Measurements from ENCODE around the gene HLA-DQA1. TPM values are rescaled to one million over a fixed set of nuclear protein-coding genes. Genes with fewer than 3 reads are reported as not detected.

HLA-DQA1 gene
- total and polyA plus RNA-seq, 2 donors (not counting 1 experiment from before 2014, with no cell fraction given): 0.10 TPM; not detected in 1

DNA sequence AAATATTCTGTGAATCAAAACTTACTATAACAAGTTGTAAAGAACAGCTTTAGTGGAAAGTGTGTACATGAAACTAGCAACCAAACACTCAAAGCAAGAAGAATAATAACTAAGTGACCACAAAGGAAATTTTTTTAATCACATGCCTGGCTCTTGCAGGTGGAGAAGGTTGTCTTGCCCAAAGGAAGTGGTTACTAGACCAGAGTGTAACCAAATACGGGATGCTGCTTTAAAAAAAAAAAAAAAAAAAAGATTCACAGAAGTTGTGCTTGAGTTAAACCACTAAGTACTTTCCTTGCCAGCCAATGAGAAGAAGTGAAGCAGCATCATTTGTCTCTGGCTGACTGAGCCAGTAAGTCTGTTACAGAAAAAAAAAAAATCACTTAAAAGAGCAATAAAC lies 48.4 kb downstream of the HLA-DQA1 start:
- H4K20me1 ChIP-seq (ENCODE audit: control insufficient read depth, extremely low read depth, insufficient read depth, low read length): no peaks in the 10 kb centered on the region
- H3K4me3 ChIP-seq (replicated peaks in 1 of 4; ENCODE audit: control extremely low read depth in 1 of 4, insufficient read depth in 1 of 4, low read depth in 3 of 4, low read length in 4 of 4): no peak overlapping the region
- no peak overlapping the region for H2AFZ ChIP-seq (ENCODE audit: low read length)
- H3K4me2 ChIP-seq (ENCODE audit: extremely low read depth, insufficient read depth, low read length): no peak overlapping the region
- no peaks in the 10 kb centered on the region for H3K4me1 ChIP-seq (ENCODE audit: control insufficient read depth, extremely low read depth, insufficient read depth, low read length)
- no peaks in the 10 kb centered on the region for H3K27me3 ChIP-seq (ENCODE audit: control insufficient read depth, insufficient read depth, low read length)
- no peak for TF ChIP-seq EZH2 (IDR thresholded peaks at IDR 0.05; ENCODE audit: low read length, missing control alignments)
- TF ChIP-seq, protein P1, sequence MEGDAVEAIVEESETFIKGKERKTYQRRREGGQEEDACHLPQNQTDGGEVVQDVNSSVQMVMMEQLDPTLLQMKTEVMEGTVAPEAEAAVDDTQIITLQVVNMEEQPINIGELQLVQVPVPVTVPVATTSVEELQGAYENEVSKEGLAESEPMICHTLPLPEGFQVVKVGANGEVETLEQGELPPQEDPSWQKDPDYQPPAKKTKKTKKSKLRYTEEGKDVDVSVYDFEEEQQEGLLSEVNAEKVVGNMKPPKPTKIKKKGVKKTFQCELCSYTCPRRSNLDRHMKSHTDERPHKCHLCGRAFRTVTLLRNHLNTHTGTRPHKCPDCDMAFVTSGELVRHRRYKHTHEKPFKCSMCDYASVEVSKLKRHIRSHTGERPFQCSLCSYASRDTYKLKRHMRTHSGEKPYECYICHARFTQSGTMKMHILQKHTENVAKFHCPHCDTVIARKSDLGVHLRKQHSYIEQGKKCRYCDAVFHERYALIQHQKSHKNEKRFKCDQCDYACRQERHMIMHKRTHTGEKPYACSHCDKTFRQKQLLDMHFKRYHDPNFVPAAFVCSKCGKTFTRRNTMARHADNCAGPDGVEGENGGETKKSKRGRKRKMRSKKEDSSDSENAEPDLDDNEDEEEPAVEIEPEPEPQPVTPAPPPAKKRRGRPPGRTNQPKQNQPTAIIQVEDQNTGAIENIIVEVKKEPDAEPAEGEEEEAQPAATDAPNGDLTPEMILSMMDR (conservative IDR thresholded peaks at IDR 0.05 in 1 of 2, IDR thresholded peaks at IDR 0.05 in 1 of 2; ENCODE audit: low read depth in 1 of 2, low read length in 2 of 2): no peak
- H3K9me3 ChIP-seq (ENCODE audit: control insufficient read depth, insufficient read depth, low read depth, low read length): no peaks in the 10 kb centered on the region
- no peaks in the 10 kb centered on the region for H3K36me3 ChIP-seq (ENCODE audit: control insufficient read depth, insufficient read depth, low read length)
- H3K79me2 ChIP-seq (ENCODE audit: control insufficient read depth, insufficient read depth, low read length): no peaks in the 10 kb centered on the region
- peak in 1 of 2 donors; percentile 9 for DNase-seq (ENCODE audit: low read depth in 2 of 2)
- no peak overlapping the region for H3K27ac ChIP-seq (ENCODE audit: insufficient read depth, low read length)
- no peak overlapping the region for H3K9ac ChIP-seq (ENCODE audit: insufficient read depth, low read length)

DNA sequence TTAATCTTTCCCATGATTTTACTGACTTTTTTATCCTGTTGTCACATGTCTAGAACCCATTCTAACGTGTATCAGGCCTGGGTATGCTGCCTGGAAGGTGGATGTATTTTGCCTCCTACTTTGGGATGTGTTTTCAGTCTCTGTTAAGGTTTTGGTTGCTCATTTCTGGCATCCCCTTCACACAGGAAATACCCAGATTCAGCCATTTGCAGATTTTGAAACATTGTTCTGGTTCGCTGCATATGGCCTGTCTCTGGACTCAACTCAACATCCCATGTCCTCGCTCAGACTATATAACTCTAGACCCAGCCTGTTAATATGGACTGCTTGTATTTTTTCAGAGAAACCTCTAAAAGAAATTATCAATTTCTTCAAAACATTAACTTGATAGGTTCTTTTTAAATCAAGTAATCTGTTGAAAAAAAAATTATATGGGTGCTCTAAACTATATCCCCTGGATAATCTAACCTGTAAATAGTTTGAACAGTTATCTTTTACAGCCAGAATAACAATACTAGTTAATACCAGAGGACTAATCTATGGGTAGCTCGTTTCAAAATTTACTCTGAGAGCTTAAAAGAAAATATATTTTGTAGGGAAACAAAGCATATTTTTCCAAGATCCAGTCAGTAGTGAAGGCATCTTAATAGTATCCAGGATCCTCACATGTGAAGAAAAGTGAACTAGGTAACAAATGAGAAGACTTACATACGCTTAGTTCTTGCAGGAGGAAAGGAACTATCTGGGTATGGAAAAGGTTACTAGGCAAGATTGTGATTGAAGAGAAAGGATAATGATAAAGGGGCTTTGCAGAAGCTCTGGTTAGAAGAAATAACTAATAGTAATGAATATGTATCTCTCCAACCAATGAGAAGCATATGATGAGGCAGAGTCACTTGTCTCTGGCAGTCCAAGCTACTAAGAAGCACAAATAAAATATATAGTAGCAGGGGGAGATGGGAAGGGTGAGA lies 52.6 kb downstream of the HLA-DQA1 start:
- H3K9me3 ChIP-seq (ENCODE audit: control insufficient read depth, insufficient read depth, low read depth, low read length): no peaks in the 10 kb centered on the region
- no peaks in the 10 kb centered on the region for H3K79me2 ChIP-seq (ENCODE audit: control insufficient read depth, insufficient read depth, low read length)
- no peak for DNase-seq (ENCODE audit: low read depth in 2 of 2)
- no peaks in the 10 kb centered on the region for H3K27me3 ChIP-seq (ENCODE audit: control insufficient read depth, insufficient read depth, low read length)
- no peak overlapping the region for H3K4me3 ChIP-seq (replicated peaks in 1 of 4; ENCODE audit: control extremely low read depth in 1 of 4, insufficient read depth in 1 of 4, low read depth in 3 of 4, low read length in 4 of 4)
- no peak overlapping the region for H2AFZ ChIP-seq (ENCODE audit: low read length)
- TF ChIP-seq, protein P1 (conservative IDR thresholded peaks at IDR 0.05 in 1 of 2, IDR thresholded peaks at IDR 0.05 in 1 of 2; ENCODE audit: low read depth in 1 of 2, low read length in 2 of 2): no peak
- TF ChIP-seq EZH2 (IDR thresholded peaks at IDR 0.05; ENCODE audit: low read length, missing control alignments): no peak
- H3K4me1 ChIP-seq (ENCODE audit: control insufficient read depth, extremely low read depth, insufficient read depth, low read length): no peaks in the 10 kb centered on the region
- no peaks in the 10 kb centered on the region for H4K20me1 ChIP-seq (ENCODE audit: control insufficient read depth, extremely low read depth, insufficient read depth, low read length)
- no peak overlapping the region for H3K27ac ChIP-seq (ENCODE audit: insufficient read depth, low read length)
- no peak overlapping the region for H3K9ac ChIP-seq (ENCODE audit: insufficient read depth, low read length)
- H3K36me3 ChIP-seq (ENCODE audit: control insufficient read depth, insufficient read depth, low read length): no peaks in the 10 kb centered on the region
- H3K4me2 ChIP-seq (ENCODE audit: extremely low read depth, insufficient read depth, low read length): no peak overlapping the region

DNA sequence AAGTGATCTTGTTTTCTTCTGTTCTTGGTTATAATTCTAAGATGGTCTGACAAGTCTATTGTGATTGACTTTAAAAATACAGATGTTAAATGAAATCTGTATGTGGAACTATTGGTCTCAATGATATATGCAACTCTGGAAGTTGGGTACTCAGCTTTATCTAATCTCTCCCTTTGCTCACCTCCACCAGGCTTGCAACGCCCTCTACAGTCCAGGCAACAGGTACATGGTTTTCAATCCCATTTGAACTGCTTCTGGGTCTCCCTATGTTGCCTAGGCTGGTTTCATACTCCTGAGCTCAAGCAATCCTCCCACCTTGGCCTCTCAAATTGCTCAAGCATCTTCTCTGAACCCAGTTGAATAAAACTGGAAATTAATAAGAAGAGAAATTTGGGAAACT lies 54.8 kb downstream of the HLA-DQA1 start:
- TF ChIP-seq, protein P1 (conservative IDR thresholded peaks at IDR 0.05 in 1 of 2, IDR thresholded peaks at IDR 0.05 in 1 of 2; ENCODE audit: low read depth in 1 of 2, low read length in 2 of 2): no peak
- TF ChIP-seq EZH2 (IDR thresholded peaks at IDR 0.05; ENCODE audit: low read length, missing control alignments): no peak
- Histone ChIP-seq H3K36me3 (ENCODE audit: control insufficient read depth, insufficient read depth, low read length) (no peaks in the 10 kb centered on the region), H2AFZ (ENCODE audit: low read length) (no peak overlapping the region), H4K20me1 (ENCODE audit: control insufficient read depth, extremely low read depth, insufficient read depth, low read length) (no peaks in the 10 kb centered on the region), H3K9ac (ENCODE audit: insufficient read depth, low read length) (no peak overlapping the region), H3K9me3 (ENCODE audit: control insufficient read depth, insufficient read depth, low read depth, low read length) (no peaks in the 10 kb centered on the region), H3K27ac (ENCODE audit: insufficient read depth, low read length) (no peak overlapping the region), H3K27me3 (ENCODE audit: control insufficient read depth, insufficient read depth, low read length) (no peaks in the 10 kb centered on the region), H3K4me2 (ENCODE audit: extremely low read depth, insufficient read depth, low read length) (no peak overlapping the region), H3K4me3 (replicated peaks in 1 of 4; ENCODE audit: control extremely low read depth in 1 of 4, insufficient read depth in 1 of 4, low read depth in 3 of 4, low read length in 4 of 4) (no peak overlapping the region), H3K79me2 (ENCODE audit: control insufficient read depth, insufficient read depth, low read length) (no peaks in the 10 kb centered on the region), H3K4me1 (ENCODE audit: control insufficient read depth, extremely low read depth, insufficient read depth, low read length) (no peaks in the 10 kb centered on the region)
- DNase-seq (ENCODE audit: low read depth in 2 of 2): no peak
